ENCODE measurements around the gene ACOX3. TPM values are rescaled to one million over a fixed set of nuclear protein-coding genes. Genes with fewer than 3 reads are reported as not detected.
A peak's percentile ranks its signal among the peaks of the same experiment; 100 is the strongest.

The ACOX3 gene
- total RNA-seq, 1 donor from 2014 or later = 44.1 TPM

DNA sequence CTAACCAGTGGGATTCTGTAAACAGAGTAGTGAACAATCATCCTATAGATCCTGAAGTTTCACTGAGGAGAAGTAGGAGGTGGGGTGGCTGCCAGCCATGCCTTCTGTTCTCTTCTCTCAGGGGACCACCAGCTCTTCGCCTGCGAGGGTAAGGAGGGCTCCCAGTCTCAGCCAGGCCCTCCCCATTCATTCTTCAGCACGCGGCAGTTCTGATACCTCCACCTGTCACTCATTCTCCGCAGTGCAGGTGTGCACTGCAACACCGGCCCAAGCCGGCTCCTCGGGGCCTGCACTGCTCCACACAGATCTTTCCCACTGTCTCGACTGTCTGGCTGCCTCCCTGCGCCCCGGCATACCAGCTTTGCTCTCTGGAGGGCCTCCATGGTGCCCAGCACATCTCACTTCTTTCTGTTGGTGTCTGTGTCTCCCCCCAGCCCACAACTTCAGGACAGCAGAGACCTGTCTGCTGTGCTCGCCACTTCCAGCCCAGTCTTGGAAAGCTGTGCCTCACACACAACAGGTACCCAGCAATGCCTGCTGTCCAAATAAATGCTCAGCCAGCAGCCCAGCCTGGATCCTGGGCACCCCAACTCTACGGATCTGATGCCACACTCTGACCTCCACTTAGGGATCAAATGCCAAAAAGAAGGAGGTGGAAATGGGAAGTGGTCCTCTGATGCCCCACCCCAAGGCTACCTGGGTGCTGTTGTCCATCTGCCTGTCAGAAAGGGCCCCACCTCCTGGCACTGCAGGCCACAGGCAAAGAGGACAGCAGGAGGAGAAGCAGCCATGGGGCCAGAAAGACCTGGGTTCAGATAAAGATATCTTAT, 29.0 kb downstream of the ACOX3 start:
- TF ChIP-seq, protein P1, sequence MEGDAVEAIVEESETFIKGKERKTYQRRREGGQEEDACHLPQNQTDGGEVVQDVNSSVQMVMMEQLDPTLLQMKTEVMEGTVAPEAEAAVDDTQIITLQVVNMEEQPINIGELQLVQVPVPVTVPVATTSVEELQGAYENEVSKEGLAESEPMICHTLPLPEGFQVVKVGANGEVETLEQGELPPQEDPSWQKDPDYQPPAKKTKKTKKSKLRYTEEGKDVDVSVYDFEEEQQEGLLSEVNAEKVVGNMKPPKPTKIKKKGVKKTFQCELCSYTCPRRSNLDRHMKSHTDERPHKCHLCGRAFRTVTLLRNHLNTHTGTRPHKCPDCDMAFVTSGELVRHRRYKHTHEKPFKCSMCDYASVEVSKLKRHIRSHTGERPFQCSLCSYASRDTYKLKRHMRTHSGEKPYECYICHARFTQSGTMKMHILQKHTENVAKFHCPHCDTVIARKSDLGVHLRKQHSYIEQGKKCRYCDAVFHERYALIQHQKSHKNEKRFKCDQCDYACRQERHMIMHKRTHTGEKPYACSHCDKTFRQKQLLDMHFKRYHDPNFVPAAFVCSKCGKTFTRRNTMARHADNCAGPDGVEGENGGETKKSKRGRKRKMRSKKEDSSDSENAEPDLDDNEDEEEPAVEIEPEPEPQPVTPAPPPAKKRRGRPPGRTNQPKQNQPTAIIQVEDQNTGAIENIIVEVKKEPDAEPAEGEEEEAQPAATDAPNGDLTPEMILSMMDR (IDR thresholded peaks at IDR 0.05; ENCODE audit: unreplicated experiment) = no peak
- Mint-ChIP-seq H3K4me3 (ENCODE audit: unreplicated experiment) (no peak overlapping the region), H3K36me3 (ENCODE audit: low read depth, unreplicated experiment) (peaks cover 45% of the 10 kb centered on the region)

DNA sequence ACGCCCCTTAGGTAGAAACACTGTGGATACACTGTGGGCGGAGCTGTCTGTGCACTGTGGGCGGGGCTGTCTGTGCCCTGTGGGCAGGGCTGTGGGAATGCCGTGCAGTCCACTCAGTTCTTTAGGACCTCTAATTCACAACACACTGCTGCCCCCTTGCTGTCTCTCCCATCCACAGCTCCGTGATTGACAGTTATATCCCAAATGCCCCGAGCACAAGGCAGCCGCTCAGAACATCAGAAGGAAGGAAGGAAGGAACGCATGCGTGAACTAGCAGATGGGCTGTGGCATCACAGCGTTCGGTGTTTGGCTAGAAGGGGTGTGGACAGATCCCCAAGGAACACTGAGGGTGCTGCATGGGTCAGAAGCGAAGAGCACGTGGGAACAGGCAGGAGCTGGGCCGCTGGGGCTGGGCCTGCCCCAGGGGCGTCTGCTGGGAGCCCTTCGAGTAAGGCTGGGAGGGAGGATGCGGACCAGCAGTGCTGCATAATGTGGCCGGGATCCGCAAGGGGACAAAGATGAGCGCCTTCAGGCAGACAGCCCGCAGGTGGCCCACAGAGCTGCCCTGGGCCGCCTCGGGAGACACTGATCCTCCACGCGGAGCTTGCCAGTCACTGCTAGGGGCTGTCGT, 29.8 kb downstream of the ACOX3 start:
- DNase-seq (ENCODE audit: low spot score) = peak; percentile 80
- Mint-ChIP-seq H3K27ac (ENCODE audit: unreplicated experiment) (no peak overlapping the region), H3K4me3 (ENCODE audit: unreplicated experiment) (no peak overlapping the region), H3K4me1 (ENCODE audit: unreplicated experiment) (peaks cover 3% of the 10 kb centered on the region), H3K9me3 (ENCODE audit: unreplicated experiment) (no peaks in the 10 kb centered on the region), H3K27me3 (ENCODE audit: unreplicated experiment) (peaks cover 13% of the 10 kb centered on the region), H3K36me3 (ENCODE audit: low read depth, unreplicated experiment) (peaks cover 53% of the 10 kb centered on the region)
- TF ChIP-seq, protein P1 (IDR thresholded peaks at IDR 0.05; ENCODE audit: unreplicated experiment) = peak; percentile 35

More for the DNA sequence above, 29.0 kb downstream of the ACOX3 start:
- Mint-ChIP-seq H3K9me3 (ENCODE audit: unreplicated experiment) (no peaks in the 10 kb centered on the region), H3K4me1 (ENCODE audit: unreplicated experiment) (peaks cover 3% of the 10 kb centered on the region), H3K27ac (ENCODE audit: unreplicated experiment) (no peak overlapping the region), H3K27me3 (ENCODE audit: unreplicated experiment) (peaks cover 13% of the 10 kb centered on the region)
- no peak for DNase-seq (ENCODE audit: low spot score)

GRCh38 chr4:8410066-8410625, 30.4 kb downstream of the ACOX3 start:
- Mint-ChIP-seq H3K4me1 (ENCODE audit: unreplicated experiment) (peaks cover 3% of the 10 kb centered on the region), H3K27me3 (ENCODE audit: unreplicated experiment) (peaks cover 13% of the 10 kb centered on the region), H3K4me3 (ENCODE audit: unreplicated experiment) (no peak overlapping the region), H3K9me3 (ENCODE audit: unreplicated experiment) (no peaks in the 10 kb centered on the region), H3K36me3 (ENCODE audit: low read depth, unreplicated experiment) (peaks cover 54% of the 10 kb centered on the region), H3K27ac (ENCODE audit: unreplicated experiment) (peak overlapping the region; percentile 30)
- DNase-seq (ENCODE audit: low spot score) = no peak
- TF ChIP-seq, protein P1 (IDR thresholded peaks at IDR 0.05; ENCODE audit: unreplicated experiment) = no peak

GRCh38 chr4:8409264-8410065, 31.1 kb downstream of the ACOX3 start:
- Mint-ChIP-seq H3K36me3 (ENCODE audit: low read depth, unreplicated experiment) (peaks cover 51% of the 10 kb centered on the region), H3K4me1 (ENCODE audit: unreplicated experiment) (peaks cover 6% of the 10 kb centered on the region), H3K27me3 (ENCODE audit: unreplicated experiment) (peaks cover 13% of the 10 kb centered on the region), H3K4me3 (ENCODE audit: unreplicated experiment) (peak overlapping the region; percentile 22), H3K27ac (ENCODE audit: unreplicated experiment) (no peak overlapping the region), H3K9me3 (ENCODE audit: unreplicated experiment) (no peaks in the 10 kb centered on the region)
- TF ChIP-seq, protein P1 (IDR thresholded peaks at IDR 0.05; ENCODE audit: unreplicated experiment) = no peak
- DNase-seq (ENCODE audit: low spot score) = no peak
